HEK293 (cell line): ENCODE results near the gene SLIT1.

Experiments
- CTCF ChIA-PET: fragments of 350-600 bp; formaldehyde crosslinking; extraction: SDS; loops from one replicate; lab custom pipeline; 2021; ENCODE audit warnings: antibody characterized with exemption; lab: Yijun Ruan, JAX
- POLR2A ChIA-PET: fragments of 300-600 bp; formaldehyde crosslinking; extraction: SDS; loops from one replicate; lab custom pipeline; 2020; ENCODE audit warnings: antibody characterized with exemption, inconsistent platforms; lab: Yijun Ruan, JAX
- H3K27ac ChIP-seq: fragments of 200-500 bp; sonication (Bioruptor generic); 2 replicates; pipeline ENCODE4 v1.5.1; 2014; ENCODE audit warnings: low read depth, low read length, control low read depth, inconsistent platforms; ENCODE audit errors: extremely low read depth
- H3K36me3 ChIP-seq, 2 experiments: fragments of 200-500 bp in 1 of 2; sonication (Bioruptor generic) in 1 of 2; 1 replicate in 1 of 2; 2 replicates in 1 of 2; pipeline ENCODE4 v1.5.1; 2014 to 2017; ENCODE audit warnings: inconsistent platforms in 2 of 2, low read length in 2 of 2; ENCODE audit not compliant: control insufficient read depth in 2 of 2, insufficient read depth in 1 of 2
- H3K4me1 ChIP-seq: fragments of 200-500 bp; sonication (Bioruptor generic); 2 replicates; pipeline ENCODE4 v1.5.1; 2014; ENCODE audit warnings: mild to moderate bottlenecking, low read length, inconsistent platforms; ENCODE audit not compliant: control insufficient read depth, insufficient read depth
- H3K4me3 ChIP-seq: 2 replicates; pipeline ENCODE4 v1.5.1; 2011; ENCODE audit warnings: low read depth, mild to moderate bottlenecking, control low read depth, low read length, moderate library complexity
- H3K9me3 ChIP-seq: fragments of 200-500 bp; sonication (Bioruptor generic); 2 replicates; pipeline ENCODE4 v1.5.1; 2014; ENCODE audit warnings: low read depth, low read length, inconsistent platforms; ENCODE audit not compliant: control insufficient read depth, insufficient read depth
- HOXA7 ChIP-seq: sonication (generic); formaldehyde crosslinking; IDR thresholded peaks from 2 replicates; pipeline ENCODE4 v1.8.1; 2022; ENCODE audit warnings: missing genetic modification reagents, borderline replicate concordance
- ZBTB1 ChIP-seq: fragments of 450-650 bp; formaldehyde crosslinking; IDR thresholded peaks from 2 replicates; pipeline ENCODE4 v1.5.1; 2016; ENCODE audit warnings: missing biosample characterization, missing genetic modification characterization
- ZNF10 ChIP-seq: fragments of 450-650 bp; formaldehyde crosslinking; IDR thresholded peaks from 2 replicates; pipeline ENCODE4 v1.5.1; 2017; ENCODE audit warnings: missing biosample characterization, missing genetic modification characterization
- ZNF174 ChIP-seq: fragments of 450-650 bp; formaldehyde crosslinking; IDR thresholded peaks from 2 replicates; pipeline ENCODE4 v1.5.0; 2017; ENCODE audit warnings: missing biosample characterization, mild to moderate bottlenecking, missing genetic modification characterization
- ZNF202 ChIP-seq: fragments of 450-650 bp; formaldehyde crosslinking; IDR thresholded peaks from 2 replicates; pipeline ENCODE4 v1.5.1; 2016; ENCODE audit warnings: missing biosample characterization, missing genetic modification characterization, borderline replicate concordance
- ZNF292 ChIP-seq: fragments of 450-650 bp; formaldehyde crosslinking; IDR thresholded peaks from 2 replicates; pipeline ENCODE4 v1.5.1; 2016; ENCODE audit warnings: low read depth, missing biosample characterization, missing genetic modification characterization, borderline replicate concordance
- TF ChIP-seq, protein P1 (sequence below): fragments of 450-650 bp; formaldehyde crosslinking; IDR thresholded peaks from 2 replicates; pipeline ENCODE4 v1.5.1; 2016; ENCODE audit warnings: missing biosample characterization, missing genetic modification characterization
- TF ChIP-seq, protein P2 (sequence below): fragments of 450-650 bp; formaldehyde crosslinking; IDR thresholded peaks from 2 replicates; pipeline ENCODE4 v1.5.1; 2016; ENCODE audit warnings: missing biosample characterization, missing genetic modification characterization
- TF ChIP-seq, protein P3 (sequence below): fragments of 450-650 bp; formaldehyde crosslinking; IDR thresholded peaks from 2 replicates; pipeline ENCODE4 v1.5.1; 2017; ENCODE audit warnings: missing biosample characterization, mild to moderate bottlenecking, missing genetic modification characterization, moderate library complexity
- TF ChIP-seq, protein P4 (sequence below): fragments of 450-650 bp; formaldehyde crosslinking; IDR thresholded peaks from 2 replicates; pipeline ENCODE4 v1.5.1; 2016; ENCODE audit warnings: missing biosample characterization, missing genetic modification characterization

SLIT1 gene

DNA sequence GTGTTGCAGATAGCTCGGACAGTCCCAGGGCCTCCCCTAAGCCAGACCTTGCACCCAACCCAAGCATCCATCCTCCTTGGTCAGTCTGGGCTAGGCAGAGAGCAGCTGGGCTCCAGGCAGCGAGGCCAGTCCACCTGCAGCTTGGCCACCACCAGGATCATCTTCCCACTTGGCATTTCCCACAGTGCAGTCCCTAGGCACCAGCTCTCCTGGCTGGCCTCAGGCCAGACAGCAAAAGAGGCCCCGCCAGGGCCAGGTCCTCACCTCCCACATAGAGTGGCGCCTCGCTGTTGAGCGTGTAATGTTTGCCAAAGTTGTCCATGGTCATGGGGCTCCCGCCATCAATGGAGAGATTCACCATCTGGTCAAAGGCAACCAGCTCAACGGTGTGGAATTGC, 182.0 kb downstream of the SLIT1 start:
- H3K4me1 ChIP-seq = no peaks in the 10 kb centered on the region
- POLR2A ChIA-PET = no interaction called here
- H3K9me3 ChIP-seq = no peaks in the 10 kb centered on the region
- TF ChIP-seq ZBTB1 (tag by site-specific recombination) (no peak), ZNF292 (tag by site-specific recombination) (no peak)
- CTCF ChIA-PET = interaction anchor here (0.8 to 1.0 kb wide), 2 partner anchors 22 to 29 kb away, joined by 3 read pairs; no protein-coding TSS in a partner anchor
- H3K36me3 ChIP-seq = no peaks in the 10 kb centered on the region
- H3K4me3 ChIP-seq = no peak overlapping the region
- H3K27ac ChIP-seq = no peak overlapping the region

DNA sequence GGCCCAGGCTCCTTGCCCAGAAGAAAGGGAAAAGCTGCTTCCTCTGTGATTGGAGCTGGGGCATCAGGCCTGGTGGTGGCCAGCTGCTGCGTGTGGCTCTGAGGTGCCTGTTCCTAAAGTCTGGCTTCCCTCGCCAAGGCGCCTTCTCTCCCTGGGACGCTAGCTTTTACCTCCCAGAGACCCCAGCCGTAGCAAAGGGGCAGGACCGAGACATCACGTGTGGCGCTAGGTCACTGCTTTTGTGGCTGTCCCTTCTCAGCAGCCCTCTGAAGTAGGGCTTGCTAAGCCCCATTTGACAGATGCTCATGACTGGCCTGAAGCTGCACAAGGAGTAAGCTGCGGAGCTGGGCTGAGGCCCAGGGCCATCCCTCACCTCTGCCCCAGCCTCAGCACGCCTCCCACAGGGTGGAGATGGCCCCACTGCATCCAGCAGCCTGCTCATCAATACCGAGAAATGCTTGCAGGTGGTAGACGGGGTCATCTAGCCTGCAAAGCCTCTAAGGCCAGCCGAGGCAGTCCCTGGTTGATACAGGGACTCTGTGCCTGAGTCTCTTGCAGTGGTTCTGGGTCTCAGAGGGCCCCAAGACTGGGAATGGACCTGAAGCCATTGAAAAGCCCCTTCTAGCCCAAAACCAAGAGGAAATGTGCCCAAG, 182.5 kb downstream of the SLIT1 start:
- no peak overlapping the region for H3K4me3 ChIP-seq
- CTCF ChIA-PET = interaction anchor here (0.8 to 1.0 kb wide), 2 partner anchors 22 to 29 kb away, joined by 3 read pairs; no protein-coding TSS in a partner anchor

DNA sequence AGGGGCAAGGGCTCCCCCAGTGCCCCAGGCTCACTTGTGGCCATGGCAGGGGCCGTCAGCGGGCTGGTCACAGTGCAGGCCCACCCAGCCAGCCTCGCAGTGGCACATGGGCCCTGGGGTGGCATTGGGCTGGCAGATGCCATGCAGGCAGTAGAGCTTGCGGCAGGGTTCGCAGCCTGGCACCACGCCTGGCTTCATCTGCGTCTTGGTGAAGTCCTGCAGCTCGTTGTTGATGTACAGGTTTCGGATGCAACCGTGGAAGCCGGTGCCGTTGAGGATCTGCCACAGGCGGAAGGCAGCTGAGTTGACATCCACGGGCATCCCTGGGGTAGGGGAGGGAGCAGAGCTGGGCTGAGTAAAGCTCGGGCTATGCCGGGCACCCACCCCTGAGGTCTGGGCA, 183.1 kb downstream of the SLIT1 start:
- H3K4me1 ChIP-seq = no peaks in the 10 kb centered on the region
- H3K36me3 ChIP-seq = no peaks in the 10 kb centered on the region
- ChIA-PET POLR2A (no interaction called here), CTCF (interaction anchor here (0.6 kb wide), 1 partner anchor 92 kb away, joined by 3 read pairs; no protein-coding TSS in a partner anchor)
- H3K9me3 ChIP-seq = no peaks in the 10 kb centered on the region
- no peak overlapping the region for H3K4me3 ChIP-seq
- no peak for TF ChIP-seq HOXA7 (CRISPR knock-in tag)
- no peak for TF ChIP-seq ZNF292 (tag by site-specific recombination)
- TF ChIP-seq, protein P1, sequence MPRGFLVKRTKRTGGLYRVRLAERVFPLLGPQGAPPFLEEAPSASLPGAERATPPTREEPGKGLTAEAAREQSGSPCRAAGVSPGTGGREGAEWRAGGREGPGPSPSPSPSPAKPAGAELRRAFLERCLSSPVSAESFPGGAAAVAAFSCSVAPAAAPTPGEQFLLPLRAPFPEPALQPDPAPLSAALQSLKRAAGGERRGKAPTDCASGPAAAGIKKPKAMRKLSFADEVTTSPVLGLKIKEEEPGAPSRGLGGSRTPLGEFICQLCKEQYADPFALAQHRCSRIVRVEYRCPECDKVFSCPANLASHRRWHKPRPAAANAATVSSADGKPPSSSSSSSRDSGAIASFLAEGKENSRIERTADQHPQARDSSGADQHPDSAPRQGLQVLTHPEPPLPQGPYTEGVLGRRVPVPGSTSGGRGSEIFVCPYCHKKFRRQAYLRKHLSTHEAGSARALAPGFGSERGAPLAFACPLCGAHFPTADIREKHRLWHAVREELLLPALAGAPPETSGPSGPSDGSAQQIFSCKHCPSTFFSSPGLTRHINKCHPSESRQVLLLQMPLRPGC (tag by site-specific recombination) = no peak
- TF ChIP-seq, protein P2, sequence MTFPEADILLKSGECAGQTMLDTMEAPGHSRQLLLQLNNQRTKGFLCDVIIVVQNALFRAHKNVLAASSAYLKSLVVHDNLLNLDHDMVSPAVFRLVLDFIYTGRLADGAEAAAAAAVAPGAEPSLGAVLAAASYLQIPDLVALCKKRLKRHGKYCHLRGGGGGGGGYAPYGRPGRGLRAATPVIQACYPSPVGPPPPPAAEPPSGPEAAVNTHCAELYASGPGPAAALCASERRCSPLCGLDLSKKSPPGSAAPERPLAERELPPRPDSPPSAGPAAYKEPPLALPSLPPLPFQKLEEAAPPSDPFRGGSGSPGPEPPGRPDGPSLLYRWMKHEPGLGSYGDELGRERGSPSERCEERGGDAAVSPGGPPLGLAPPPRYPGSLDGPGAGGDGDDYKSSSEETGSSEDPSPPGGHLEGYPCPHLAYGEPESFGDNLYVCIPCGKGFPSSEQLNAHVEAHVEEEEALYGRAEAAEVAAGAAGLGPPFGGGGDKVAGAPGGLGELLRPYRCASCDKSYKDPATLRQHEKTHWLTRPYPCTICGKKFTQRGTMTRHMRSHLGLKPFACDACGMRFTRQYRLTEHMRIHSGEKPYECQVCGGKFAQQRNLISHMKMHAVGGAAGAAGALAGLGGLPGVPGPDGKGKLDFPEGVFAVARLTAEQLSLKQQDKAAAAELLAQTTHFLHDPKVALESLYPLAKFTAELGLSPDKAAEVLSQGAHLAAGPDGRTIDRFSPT (tag by site-specific recombination) = peak; percentile 22; the same call in 1 of the 2 replicates
- H3K27ac ChIP-seq = no peak overlapping the region

More for the DNA sequence above, 182.5 kb downstream of the SLIT1 start:
- H3K27ac ChIP-seq = no peak overlapping the region
- no peaks in the 10 kb centered on the region for H3K4me1 ChIP-seq
- no peaks in the 10 kb centered on the region for H3K9me3 ChIP-seq
- POLR2A ChIA-PET = no interaction called here
- no peaks in the 10 kb centered on the region for H3K36me3 ChIP-seq
- TF ChIP-seq, protein P3, sequence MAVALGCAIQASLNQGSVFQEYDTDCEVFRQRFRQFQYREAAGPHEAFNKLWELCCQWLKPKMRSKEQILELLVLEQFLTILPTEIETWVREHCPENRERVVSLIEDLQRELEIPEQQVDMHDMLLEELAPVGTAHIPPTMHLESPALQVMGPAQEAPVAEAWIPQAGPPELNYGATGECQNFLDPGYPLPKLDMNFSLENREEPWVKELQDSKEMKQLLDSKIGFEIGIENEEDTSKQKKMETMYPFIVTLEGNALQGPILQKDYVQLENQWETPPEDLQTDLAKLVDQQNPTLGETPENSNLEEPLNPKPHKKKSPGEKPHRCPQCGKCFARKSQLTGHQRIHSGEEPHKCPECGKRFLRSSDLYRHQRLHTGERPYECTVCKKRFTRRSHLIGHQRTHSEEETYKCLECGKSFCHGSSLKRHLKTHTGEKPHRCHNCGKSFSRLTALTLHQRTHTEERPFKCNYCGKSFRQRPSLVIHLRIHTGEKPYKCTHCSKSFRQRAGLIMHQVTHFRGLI = no peak
- TF ChIP-seq ZNF174 (tag by site-specific recombination) = no peak
- no peak for TF ChIP-seq ZNF10 (tag by site-specific recombination)
- TF ChIP-seq, protein P4, sequence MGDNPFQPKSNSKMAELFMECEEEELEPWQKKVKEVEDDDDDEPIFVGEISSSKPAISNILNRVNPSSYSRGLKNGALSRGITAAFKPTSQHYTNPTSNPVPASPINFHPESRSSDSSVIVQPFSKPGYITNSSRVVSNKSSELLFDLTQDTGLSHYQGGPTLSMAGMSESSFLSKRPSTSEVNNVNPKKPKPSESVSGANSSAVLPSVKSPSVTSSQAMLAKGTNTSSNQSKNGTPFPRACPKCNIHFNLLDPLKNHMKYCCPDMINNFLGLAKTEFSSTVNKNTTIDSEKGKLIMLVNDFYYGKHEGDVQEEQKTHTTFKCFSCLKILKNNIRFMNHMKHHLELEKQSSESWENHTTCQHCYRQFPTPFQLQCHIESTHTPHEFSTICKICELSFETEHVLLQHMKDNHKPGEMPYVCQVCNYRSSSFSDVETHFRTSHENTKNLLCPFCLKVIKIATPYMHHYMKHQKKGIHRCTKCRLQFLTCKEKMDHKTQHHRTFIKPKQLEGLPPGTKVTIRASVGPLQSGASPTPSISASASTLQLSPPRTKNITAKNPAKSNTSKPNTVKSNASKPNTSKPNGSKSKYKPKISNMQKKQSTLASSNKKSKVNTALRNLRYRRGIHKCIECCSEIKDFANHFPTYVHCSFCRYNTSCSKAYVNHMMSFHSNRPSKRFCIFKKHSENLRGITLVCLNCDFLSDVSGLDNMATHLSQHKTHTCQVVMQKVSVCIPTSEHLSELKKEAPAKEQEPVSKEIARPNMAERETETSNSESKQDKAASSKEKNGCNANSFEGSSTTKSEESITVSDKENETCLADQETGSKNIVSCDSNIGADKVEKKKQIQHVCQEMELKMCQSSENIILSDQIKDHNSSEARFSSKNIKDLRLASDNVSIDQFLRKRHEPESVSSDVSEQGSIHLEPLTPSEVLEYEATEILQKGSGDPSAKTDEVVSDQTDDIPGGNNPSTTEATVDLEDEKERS (tag by site-specific recombination) = no peak
- TF ChIP-seq ZNF202 = no peak
